Measurements from ENCODE around the gene PRKAG2. TPM values are rescaled to one million over a fixed set of nuclear protein-coding genes. Genes with fewer than 3 reads are reported as not detected.

Gene PRKAG2
- total and polyA plus RNA-seq, 8 donors = 12.9 to 34.6 (median 18.0) TPM

DNA sequence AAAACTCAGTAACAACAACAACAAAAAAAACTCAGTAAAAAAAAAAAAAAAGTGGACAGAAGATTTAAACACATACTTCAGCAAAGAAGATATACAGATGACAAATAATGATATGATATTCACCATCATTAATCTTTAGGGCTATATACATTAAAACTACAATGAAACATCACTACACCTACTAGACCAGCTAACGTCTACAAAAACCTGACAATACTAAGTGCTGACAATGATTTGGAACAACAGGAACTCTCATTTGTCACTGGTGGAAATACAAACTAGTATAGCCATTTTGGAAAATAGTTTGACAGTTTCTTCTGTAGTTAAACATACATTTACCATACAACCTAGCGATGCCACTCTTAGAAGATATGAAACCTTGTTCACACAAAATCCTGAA, 185.5 kb downstream of the PRKAG2 start:
- Histone ChIP-seq H3K4me1 (peaks cover 8 to 29% of the 10 kb centered on the region in 2 donors), H3K36me3 (no peaks in the 10 kb centered on the region), H3K4me3 (no peak overlapping the region), H3K27ac (no peak overlapping the region), H3K27me3 (no peaks in the 10 kb centered on the region), H3K9me3 (no peaks in the 10 kb centered on the region)
- intact Hi-C loops (cut with DNase I) = no loop called here
- TF ChIP-seq, protein P1, sequence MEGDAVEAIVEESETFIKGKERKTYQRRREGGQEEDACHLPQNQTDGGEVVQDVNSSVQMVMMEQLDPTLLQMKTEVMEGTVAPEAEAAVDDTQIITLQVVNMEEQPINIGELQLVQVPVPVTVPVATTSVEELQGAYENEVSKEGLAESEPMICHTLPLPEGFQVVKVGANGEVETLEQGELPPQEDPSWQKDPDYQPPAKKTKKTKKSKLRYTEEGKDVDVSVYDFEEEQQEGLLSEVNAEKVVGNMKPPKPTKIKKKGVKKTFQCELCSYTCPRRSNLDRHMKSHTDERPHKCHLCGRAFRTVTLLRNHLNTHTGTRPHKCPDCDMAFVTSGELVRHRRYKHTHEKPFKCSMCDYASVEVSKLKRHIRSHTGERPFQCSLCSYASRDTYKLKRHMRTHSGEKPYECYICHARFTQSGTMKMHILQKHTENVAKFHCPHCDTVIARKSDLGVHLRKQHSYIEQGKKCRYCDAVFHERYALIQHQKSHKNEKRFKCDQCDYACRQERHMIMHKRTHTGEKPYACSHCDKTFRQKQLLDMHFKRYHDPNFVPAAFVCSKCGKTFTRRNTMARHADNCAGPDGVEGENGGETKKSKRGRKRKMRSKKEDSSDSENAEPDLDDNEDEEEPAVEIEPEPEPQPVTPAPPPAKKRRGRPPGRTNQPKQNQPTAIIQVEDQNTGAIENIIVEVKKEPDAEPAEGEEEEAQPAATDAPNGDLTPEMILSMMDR (IDR thresholded peaks at IDR 0.05) = no peak
- DNase-seq (no peak), ATAC-seq (no peak)

DNA sequence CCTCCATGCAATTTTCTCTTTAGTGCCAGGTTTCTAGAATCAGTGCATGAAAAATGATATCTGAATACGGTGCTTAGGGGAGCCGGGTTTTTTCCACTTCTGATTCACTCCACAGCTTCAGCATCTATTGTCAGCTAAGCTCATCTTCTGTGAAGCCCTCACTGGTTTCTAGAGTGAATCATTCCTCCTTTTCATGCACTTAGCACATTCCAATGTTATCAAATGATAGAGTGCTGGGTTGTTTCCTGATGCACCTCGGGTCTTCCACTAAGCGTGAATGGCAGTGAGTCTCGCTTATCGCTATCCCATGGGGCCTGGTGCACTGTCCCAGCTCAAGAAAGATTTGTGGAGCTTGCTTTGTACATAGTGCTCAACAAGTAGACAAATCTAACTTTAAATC, 186.3 kb downstream of the PRKAG2 start:
- TF ChIP-seq, protein P1 (IDR thresholded peaks at IDR 0.05) = no peak
- ATAC-seq (no peak), DNase-seq (no peak)
- no peaks in the 10 kb centered on the region for H3K27me3 ChIP-seq
- H3K36me3 ChIP-seq = no peaks in the 10 kb centered on the region
- H3K4me3 ChIP-seq = no peak overlapping the region
- no peak overlapping the region for H3K27ac ChIP-seq
- H3K4me1 ChIP-seq = peaks cover 8 to 29% of the 10 kb centered on the region in 2 donors
- intact Hi-C loops (cut with DNase I) = no loop called here
- no peaks in the 10 kb centered on the region for H3K9me3 ChIP-seq

DNA sequence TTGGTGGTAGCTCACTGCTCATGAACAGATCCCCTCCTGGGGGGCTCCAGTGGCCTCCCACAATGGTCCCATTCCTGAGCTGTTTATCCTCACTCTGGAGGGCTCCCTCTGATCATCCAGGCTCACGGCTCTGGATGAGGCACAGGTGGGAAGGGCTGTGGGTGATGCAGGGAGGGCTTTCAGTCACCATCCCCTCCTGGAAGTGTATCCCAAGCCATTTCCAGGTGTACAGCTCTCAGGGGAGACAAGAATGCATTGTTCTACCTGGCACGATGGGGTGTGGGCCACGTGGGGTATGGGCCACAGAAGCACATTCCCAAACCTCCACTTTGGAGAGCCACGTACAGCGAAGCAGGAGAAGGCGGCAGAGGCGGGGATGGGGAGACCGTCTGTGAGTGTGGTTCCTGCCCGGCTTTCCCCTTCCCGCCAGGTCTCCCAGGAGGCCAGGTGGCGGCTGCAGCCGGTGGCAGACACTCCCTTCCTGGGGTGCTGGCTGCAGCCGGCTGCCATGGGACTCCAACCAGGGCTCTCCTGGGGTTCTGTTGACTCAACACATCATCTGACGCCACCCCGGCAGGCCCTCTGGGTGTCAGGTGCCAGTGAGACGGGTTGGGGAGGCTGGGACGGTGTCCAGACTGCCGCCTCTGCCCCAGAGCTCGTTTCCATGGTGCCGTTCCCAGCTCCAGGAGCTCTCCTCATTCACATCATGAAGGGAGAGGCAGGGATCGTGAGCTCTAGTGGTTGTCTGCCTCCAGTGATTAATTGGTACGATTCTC, 187.5 kb downstream of the PRKAG2 start:
- no peak overlapping the region for H3K27ac ChIP-seq
- no peak overlapping the region for H3K4me3 ChIP-seq
- H3K9me3 ChIP-seq = no peaks in the 10 kb centered on the region
- no peaks in the 10 kb centered on the region for H3K36me3 ChIP-seq
- intact Hi-C loops (cut with DNase I) = no loop called here
- peaks cover 8 to 22% of the 10 kb centered on the region in 2 donors for H3K4me1 ChIP-seq
- DNase-seq = peak in 2 of 4 donors; percentile 56 to 86
- TF ChIP-seq, protein P1 (IDR thresholded peaks at IDR 0.05) = no peak
- peak; percentile 53 for ATAC-seq
- no peaks in the 10 kb centered on the region for H3K27me3 ChIP-seq

DNA sequence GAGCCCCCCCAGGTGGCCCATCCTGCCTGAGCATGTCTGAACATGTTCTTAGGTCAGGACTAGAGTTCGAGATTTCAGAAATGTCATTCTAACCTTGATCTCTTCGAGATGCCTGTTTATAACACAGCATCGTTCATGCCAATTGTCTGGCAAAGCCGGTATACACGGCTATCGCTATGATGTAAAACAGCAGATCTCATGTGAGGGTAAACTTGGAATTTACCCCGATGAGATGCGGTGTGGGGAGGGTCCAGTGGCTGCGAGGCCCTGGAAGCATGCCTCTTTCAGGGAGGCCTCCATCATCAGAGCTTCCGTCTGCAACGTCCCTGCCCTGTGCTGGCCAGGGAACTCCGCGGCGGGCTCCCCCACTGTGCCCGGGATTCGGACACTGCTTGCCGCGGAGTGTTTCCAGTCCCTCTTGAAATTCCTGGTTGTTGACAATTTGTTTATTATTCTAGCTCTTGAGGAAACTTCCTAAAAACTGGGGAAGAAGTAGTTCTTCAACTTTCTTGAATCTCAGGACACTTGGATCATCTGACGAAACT, 188.6 kb downstream of the PRKAG2 start:
- ATAC-seq = no peak
- Histone ChIP-seq H3K4me3 (no peak overlapping the region), H3K9me3 (no peaks in the 10 kb centered on the region), H3K36me3 (no peaks in the 10 kb centered on the region), H3K4me1 (peaks cover 8 to 22% of the 10 kb centered on the region in 2 donors), H3K27ac (peak overlapping the region; percentile 26 to 60), H3K27me3 (no peaks in the 10 kb centered on the region)
- no peak for DNase-seq
- intact Hi-C loops (cut with DNase I) = no loop called here
- TF ChIP-seq, protein P1 (IDR thresholded peaks at IDR 0.05) = no peak

DNA sequence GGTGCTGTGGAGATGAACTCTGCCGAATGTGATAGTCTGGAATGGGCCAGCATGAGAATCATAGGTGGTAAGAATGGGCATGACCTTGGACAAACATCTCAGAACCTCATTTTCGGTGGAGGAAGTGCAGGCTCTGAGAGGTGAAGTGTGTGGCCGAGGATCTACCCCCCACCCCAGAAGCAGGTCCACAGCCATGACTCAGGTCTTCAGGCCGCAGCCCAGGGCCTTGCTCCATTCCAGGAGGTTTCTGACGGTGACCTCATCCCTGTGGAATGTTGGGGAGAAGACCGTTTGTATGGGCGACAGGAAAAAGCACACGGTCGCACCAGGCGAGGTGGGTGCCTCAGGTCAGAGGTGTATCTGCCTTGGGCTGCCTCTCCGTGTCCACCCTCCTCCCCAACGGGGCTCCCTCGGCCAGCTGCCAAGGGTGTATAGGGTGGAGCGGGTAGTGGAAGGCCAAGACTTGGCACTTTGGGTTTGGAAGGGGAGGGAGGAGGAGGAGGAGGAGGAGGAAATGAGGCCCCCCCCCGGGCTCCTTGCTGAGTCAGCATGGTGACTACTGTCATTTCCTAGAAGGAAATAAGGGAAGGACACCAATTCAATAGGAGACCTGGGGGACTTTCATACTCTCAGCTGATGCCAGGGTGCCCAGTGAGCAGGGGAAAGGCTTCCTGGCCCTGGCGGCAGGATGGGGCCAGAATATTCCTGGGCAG, 189.2 kb downstream of the PRKAG2 start:
- TF ChIP-seq, protein P1 (IDR thresholded peaks at IDR 0.05) = no peak
- Histone ChIP-seq H3K27ac (peak overlapping the region; percentile 26 to 60), H3K9me3 (no peaks in the 10 kb centered on the region), H3K36me3 (no peaks in the 10 kb centered on the region), H3K4me3 (no peak overlapping the region), H3K4me1 (peaks cover 8 to 22% of the 10 kb centered on the region in 2 donors), H3K27me3 (no peaks in the 10 kb centered on the region)
- DNase-seq = peak in 3 of 4 donors; percentile 64 to 83 (median 78)
- ATAC-seq = peak; percentile 93
- intact Hi-C loops (cut with DNase I) = no loop called here

All from left lung (tissue), 10 donors.